NT2/D1 (cell line): ENCODE measurements around the gene CEP95.

Source experiments
- SUZ12 ChIP-seq: IDR thresholded peaks from 2 replicates; pipeline ENCODE4 v1.6.1; 2011; ENCODE audit not compliant: insufficient read length, insufficient read depth; ENCODE audit errors: extremely low read depth
- YY1 ChIP-seq: IDR thresholded peaks from 2 replicates; pipeline ENCODE4 v1.6.1; 2011; ENCODE audit not compliant: insufficient read length, insufficient read depth
- ZNF274 ChIP-seq: IDR thresholded peaks from 2 replicates; pipeline ENCODE4 v1.6.1; 2011; ENCODE audit warnings: mild to moderate bottlenecking, low read depth, low read length

DNA sequence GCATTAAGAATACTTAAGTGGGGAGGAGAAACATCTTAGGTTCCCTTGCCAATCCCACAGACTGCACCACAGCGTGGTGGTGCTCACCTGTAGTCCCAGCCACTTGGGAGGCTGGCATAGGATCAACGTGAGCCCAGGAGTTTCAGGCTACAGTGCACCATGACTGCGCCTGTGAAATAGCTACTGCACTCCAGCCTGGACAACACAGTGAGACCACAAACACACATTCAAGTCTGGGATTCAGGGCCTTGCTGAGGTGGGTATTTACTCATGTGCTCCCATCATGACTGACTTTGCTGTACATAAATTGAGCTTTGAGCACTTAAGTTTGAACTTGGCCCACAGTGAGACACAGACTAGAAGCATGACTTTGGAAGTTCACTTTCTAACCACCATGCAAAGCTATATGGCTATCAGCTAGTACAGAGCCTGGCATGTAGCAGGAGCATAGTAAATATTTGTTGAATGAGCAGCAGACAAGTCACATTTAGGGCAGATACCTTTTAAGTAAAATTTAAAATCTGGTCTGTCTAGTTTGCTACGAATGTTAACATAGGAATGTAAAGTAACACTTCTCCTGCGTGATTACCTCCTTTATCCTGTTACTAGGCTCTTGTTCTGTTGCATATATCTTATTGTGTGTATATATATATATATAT is 33.5 kb downstream of the CEP95 start:
- no peak for TF ChIP-seq YY1
- TF ChIP-seq ZNF274, result no peak
- TF ChIP-seq SUZ12, result no peak
